GM21619 (cell line): ENCODE measurements around the gene SURF6.
"Not testable (repeated sequence)": the region's sequence is repeated elsewhere in the genome, so short reads cannot be mapped to it uniquely, and the experiment has no call there.

Experiments used
- ATAC-seq: cut with Tn5 transposase; IDR thresholded peaks from one replicate; pipeline ENCODE4 v1.9.1; 2021; ENCODE audit not compliant: unreplicated experiment

Gene SURF6

DNA sequence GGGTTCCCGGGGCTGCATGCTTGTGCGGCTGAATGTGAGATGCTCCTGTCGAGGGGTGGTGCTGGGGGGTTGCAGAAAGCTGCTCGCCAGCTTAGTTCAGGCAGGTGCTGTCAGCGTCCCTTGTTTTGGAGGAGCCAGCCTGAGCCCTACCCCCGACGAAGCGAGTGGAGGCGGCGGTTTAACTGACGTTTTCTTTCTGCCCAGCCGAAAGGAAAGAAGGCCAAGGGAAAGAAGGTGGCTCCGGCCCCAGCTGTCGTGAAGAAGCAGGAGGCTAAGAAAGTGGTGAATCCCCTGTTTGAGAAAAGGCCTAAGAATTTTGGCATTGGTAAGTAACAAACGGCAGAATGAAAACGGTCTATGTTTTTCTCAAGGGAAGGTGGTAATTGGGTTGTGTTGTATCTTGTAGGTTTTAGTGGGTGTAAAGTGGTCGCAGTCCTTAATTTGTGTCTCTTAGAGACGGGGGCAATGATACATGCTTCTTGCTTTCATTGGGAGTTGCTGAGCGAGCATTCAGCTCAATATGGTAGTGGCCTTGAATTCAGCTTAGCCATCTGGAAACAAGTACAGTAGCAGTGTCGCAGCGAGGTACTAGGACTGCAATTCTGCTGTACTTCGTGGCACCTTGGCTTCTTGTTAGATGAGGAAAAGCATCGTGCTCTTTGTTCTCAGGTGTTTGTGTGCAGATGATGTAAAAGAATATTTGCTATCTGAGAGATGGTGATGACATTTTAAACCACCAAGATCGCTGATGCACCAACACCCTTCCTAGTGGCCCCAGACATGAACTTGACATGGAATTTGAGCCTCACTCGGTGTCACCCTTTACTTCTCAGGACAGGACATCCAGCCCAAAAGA lies 13.0 kb upstream of the SURF6 start:
- ATAC-seq = no peak

DNA sequence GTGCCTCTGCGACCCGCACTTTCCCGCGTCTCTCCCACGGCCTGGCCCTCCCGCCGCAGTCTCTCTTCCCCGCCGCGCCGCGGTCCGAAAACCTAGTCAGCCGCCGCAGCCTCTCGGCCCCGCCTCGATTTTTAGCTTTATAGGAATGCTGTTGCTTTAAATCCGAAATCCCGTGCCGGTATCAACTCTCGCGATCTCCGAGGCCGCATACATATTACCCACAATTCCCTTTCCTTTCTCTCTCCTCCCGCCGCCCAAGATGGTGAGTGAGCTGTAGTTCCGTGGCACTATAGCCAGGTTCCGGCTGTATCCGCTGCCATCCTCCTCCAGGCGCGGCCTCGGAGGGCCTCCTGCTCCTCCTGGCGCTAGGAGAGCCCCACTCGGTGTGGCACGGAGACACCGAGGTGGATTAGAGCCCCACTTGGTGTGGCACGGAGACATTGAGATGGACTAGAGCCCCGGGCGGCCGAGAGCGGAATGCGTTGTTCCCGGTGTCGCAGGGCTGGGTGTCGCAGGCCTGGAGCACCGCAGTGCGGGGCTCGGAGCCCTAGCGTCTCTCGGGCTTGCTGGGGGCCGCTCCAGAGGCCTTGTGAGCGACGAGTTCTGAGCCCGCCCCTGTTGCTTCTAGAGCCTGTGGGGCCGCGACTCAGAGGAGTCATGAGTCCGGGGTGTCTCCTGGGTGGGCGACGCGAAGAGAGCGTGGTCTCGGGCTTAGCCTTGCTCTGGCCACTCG lies 12.2 kb upstream of the SURF6 start, which contains the start of the genes MED22 and RPL7A:
Gene MED22 (minus strand): TSS at position 147 of the 733 bp plus-strand sequence. CDS start 1,469 bp downstream, outside the sequence.
Gene RPL7A (plus strand): TSS at position 234 of the 733 bp plus-strand sequence. CDS start 26 bp downstream, at position 260.
- ATAC-seq = peak; percentile 73

DNA sequence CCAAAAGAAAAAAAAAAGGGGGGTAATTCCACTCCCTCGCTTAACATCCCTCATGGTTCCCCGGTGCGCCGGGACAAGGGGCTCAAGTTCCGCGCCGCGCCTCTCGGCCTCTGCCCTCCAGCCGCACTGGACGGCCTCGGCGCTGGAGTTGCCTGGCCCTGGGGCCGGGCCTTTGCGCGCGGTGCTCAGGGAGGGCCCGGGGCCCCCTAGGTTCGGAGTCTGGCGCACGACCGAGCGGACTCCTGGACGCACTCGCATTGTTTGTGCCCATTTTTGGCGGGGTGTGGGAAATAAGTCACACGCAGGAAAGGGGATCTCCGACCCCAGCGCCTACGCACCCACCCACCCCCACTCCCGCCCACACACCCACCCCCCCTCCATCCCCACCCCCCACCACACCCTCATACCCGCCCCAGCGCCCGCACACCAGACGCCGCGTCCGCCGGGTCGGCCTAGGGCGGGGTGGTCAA lies 11.6 kb upstream of the SURF6 start:
- ATAC-seq = peak; percentile 15

DNA sequence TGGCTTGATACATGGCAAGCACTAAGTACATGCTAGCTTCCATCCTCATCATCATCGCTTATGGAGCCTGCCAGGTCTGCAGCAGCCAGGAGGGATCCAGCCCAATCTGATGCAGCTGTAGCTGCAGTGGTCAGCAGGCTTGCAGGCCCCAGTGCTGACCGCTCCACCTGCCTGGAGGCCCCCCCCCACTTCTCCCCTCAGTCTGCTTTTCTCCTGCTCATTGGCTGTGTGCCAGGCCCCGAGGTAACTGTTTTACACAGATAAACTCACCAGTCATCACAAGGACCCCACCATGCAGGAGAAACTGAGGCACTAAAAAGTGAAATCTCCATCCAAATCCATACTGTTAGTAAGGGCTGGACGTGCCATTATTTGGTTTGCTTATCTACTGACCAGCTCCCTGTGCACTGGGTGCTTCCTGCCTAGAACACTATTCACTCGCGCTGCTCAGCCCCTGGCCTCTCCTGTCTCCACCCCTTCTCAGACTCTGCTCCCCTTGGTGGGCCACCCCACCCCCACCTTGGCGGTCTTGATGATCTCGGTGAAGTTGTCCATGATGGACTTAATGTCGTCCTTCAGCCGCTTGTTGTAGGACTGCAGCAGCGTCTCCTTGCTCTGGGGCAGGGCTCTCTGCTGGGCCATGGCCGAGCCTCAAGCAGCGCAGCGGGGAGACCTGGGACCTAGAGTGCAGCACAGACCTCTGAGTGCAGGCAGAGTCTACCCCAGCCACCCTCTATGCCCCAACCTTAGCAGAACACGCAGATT lies 10.2 kb upstream of the SURF6 start:
- ATAC-seq = no peak

DNA sequence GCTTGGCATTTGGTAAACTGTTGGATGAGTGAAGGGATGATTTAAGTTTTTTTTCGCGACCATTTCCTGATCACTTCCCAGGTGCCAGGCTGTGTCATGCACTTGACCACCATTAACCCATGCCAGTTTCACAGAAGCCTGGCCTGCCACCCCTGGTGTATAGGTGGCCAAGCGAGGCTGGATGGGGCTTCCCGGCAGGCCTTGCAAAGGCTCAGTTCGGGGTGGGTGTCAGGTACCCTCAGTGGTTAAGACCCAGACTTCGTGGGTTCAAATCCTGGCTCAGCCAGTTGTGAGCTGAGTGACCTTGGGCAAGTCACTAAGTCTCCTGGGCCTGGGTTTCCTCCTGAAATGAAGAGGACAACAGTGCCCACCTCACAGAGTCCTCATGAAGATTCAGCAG lies 9.6 kb upstream of the SURF6 start:
- no peak for ATAC-seq

DNA sequence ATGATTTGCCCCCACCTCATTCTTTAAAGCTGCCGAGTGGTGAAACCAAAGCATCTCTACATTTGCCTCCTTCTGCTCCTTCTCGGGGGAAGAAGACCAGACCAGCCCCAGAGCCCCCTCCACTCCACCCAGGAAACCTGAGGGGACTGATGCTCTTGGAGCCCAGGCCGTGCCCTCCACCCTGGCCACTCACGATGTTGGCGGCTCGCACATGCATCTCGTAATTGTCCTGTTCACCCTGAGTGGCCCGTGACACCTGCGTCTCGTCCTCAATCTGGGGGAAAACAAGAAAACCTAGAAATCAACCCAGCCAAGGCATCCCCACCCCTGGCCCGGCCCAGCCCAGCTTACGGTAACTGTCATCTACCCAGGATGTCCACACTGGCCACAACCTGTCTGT lies 9.0 kb upstream of the SURF6 start:
- no peak for ATAC-seq

DNA sequence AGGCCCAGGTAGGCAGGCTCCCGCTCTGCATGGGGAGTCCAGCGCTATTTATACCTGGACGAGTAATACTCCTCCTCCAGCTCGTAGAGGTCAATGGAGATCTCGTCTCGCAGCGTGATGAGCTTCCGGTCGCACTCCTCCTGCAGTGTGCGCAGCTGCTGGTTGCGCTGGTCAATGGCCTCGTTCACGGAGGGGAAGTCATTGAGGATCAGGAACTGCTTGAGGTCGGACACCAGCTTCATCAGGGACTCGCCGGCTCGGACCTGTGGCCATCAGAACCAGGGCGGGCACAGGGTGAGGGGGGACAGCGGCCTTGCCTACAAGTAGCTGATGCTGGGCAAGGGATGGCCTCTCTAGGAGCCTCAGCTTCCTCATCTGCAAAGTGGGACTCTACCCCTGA lies 8.1 kb upstream of the SURF6 start:
- ATAC-seq = no peak

DNA sequence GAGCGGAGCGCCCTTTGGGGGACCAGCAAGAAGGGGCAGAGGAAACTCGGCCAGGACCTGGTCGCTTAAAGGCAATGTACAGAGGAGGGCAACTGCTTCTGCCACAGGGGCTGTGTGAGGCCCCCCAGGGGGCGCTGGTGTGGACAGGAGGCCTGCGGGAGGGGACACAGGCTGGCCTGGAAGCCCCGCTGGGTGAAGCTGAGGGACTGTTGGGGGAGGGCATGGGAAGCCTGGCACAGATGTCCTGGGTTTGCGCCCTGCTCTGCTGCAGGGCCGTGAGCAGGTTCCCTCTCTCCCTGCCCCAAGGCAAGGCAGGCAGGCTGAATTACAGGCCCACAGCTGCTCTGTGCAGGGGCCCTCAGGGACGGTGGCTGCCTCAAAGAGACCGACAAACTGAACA lies 6.6 kb upstream of the SURF6 start:
- ATAC-seq = no peak

DNA sequence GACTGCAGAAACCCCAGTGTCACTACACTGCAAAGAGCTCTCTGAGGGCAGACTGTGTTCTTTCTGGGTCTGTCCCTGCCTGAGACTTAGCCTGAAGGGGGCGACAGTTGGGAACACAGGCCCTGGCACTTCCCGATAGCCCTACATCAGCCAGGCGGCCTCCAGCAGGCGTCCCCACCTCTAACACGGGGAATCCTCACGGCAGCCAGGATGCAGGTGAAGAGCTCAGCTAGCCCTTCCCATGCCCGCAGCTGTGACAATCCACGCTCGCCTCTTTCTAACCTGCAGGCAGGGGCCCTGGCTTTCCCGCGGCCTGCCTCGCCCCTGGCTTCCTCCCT lies 6.0 kb upstream of the SURF6 start:
- ATAC-seq = no peak

DNA sequence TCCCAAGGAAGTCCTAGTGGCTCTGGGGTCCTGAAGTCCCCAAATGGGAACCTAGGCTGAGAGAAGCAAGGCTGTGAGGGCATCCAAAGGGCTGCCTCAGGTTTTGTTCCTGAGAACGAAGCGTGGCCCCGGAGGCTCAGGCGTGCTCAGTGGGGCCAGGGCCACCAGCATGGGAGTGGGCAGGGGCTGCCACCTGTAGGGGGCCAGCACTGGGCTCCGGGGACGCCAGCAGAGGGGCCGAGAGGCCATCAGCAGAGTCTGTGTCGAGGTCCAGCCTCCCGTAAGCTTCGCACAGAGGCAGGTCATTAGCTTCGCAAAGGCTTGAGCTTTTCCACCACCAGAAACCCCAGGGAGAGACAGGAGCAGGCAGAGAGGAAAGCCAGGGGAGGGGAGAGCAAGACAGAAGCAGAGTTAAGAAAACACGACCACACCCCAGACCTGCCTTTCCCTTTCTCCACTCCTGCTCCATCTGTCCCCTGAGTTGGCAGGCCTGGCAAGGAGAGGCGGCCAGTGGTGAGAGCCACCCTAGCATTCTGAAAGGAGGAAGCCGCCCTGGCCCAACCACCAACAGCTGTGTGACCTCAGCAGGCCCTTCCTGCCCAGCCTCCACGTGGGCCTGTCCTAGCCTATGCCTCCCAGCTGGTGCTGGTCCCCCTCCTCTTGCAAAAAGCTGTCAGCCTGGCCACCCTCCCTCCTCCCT lies 5.5 kb upstream of the SURF6 start:
- ATAC-seq = no peak

DNA sequence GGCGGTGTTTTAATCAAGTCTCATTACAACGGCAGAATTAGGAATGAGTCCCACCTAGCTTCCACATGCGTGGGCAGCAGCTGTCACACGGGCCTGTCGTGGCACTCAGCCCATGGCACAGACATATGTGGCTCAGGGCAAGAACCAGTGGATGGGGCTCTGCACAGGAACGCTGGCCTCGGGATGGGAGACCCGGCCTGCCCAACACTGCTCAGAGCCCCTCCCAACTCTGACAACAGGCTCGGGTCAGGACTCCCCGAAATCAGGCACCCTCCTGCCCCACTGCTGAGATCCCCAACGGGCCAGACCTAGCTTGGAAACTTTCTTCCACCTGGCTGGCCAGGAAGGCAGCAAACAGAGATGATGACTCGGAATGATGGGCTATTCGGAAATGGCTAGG lies 4.9 kb upstream of the SURF6 start:
- ATAC-seq = no peak

DNA sequence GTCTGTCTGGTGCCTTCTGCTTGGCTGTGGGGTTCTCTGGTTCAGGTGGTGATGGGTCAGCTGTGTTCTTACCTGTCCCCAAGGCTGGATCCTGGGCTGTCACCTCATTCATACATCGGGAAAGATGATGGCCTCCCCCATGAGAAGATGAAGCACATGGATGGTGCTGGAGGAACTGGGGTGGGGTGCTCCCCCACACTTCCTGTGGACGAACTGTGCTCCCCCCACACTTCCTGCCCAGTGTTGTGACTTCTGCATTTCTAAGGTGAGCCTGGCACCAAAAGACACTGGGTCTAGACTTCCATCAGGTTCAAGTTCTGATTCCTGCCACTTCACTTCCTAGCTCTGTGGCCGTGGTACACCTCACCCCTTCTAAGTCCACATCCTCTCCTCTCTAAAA lies 4.3 kb upstream of the SURF6 start:
- no peak for ATAC-seq

DNA sequence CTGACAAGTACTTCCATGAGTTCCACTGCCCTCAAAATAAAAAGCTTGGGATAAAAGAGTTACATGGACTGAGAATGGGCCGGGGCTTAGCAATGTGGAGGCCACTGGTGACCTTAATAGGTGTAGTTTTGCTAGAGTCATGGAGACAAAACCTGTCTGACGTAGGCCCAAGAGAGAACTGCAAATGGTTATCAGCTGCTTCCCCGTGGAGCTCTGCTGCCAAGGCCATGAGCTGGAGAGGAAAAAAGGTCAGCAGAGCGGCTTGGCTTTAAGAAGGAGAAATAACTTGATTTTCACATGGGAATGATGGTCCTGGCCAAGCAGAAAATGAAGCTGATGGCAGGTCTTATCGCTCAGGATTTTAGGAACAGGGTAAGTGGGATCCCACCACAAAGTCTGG lies 3.7 kb upstream of the SURF6 start:
- ATAC-seq = no peak

DNA sequence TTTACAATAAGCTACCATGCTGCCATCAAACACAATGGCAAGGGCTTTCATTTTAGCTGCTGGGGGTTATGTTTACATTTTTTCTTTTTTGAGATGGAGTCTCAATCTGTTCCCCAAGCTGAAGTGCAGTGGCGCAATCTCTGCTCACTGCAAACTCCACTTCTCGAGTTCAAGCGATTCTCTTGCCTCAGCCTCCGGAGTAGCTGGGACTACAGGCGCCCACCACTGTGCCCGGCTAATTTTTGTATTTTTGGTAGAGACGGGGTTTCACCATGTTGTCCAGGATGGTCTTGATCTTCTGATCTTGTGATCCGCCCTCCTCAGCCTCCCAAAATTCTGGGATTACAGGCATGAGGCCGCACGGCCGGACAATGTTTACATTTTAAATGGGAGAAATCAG lies 1.1 kb downstream of the SURF6 start:
- not testable (repeated sequence) for ATAC-seq

DNA sequence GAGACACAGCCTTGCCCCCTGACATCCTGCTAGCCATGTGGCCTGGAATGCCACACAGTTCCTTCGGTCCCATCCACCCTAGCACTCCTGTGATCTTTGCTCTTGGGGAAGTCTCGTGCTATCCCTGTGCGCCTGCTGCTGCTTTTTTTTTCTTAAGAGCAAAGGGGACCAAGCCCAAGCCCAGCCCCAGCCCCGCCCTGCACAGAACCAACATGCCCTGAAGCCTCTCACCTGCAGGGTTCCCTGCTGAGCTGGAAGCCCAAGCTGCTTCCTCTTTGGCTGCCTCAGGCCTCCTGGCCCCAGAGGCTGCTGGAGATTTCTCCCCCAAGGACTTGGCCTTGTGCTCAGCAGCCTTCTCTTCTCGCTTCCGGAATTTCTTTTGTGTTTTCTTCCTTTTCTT lies 1.8 kb downstream of the SURF6 start:
- no peak for ATAC-seq

DNA sequence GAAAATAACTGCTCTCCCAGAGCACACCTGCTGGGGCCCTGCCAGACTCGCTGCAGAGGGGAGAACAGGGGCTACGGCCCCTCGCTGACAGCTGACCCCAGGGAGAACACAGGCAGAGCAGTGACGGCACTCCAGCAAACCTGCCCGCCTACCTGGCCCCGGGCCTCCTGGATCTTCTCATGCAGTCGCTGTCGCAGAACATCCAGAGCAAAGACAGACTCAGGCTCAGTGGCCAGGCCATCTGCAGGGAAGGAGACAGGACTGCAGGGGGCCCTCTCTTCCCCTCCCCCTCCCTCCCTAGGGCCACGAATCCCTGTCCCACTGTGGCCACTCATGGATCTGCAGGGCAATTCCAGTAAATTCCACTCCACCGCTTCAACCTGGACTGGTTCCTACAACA lies 2.4 kb downstream of the SURF6 start:
- no peak for ATAC-seq

DNA sequence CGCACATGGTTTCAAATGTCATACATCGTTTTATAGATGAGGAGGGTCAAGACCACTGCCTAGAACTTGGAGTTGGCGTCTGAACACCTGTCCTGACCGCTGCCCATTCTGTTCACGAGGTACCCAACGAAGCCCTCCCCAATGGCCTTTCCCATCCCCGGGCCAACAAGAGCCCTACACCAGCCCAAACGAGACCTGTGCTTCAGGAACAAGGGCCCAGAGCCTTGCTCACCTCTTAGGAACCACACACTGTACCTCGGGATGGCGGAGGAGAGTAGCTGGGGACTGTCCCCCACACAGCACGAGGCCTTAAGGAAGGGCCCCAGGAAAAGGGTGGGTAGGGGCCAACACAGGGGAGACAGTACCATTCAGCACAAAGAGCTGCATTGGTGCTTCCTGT lies 3.0 kb downstream of the SURF6 start:
- no peak for ATAC-seq

DNA sequence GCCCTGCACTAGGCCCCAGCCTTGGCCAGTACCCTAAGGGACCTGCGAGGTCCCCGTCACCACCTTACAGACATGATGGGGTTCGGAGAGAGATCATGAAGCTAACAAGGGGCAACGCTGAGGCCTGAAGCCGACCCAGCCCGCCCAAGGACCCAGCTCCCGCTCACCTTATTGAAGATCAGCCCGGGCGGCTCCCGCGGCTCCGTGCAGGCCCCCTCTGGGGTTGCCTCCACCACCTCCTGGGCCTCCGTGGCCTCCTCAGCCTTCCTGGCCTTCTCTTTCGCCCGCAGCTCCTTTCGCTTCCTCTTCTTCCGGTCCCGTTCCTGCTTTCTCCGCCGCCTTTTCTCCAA lies 3.6 kb downstream of the SURF6 start:
- ATAC-seq = no peak

DNA sequence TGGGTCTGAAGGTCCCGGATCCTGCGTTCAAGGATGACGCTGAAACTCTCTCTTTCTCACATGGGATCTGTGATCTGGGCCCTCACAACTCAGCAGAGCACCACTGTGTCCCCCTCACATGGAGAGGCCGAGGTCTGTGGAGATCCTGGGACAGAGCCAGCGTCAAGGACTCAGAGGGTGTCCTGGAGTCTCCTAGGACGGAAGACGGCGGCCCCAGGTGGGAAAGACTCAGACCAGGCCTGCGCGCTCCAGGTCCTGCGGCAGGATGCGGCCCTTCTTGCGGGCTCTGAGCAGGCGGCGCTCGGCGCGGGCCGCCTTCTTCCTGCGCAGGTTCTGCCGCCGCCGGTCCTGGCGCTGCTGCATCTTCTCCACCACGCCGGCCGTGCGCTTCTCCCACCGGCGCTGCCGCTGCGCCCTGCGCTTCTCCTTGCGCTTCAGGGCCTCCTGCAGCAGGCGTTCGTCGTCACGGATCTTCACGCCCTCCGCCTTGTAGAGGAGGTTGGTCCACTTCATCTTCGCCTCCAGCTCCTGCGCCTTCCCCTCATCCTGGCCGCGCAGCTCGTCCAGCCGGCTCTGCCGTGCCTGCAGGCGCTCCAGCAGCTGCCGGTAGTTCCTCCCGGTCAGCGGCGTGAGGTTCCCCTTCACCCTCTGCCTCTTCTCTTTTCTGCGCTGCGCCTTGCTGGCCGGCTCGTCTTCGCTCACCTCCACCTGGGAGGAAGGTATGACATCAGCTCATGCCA lies 4.2 kb downstream of the SURF6 start:
- no peak for ATAC-seq

DNA sequence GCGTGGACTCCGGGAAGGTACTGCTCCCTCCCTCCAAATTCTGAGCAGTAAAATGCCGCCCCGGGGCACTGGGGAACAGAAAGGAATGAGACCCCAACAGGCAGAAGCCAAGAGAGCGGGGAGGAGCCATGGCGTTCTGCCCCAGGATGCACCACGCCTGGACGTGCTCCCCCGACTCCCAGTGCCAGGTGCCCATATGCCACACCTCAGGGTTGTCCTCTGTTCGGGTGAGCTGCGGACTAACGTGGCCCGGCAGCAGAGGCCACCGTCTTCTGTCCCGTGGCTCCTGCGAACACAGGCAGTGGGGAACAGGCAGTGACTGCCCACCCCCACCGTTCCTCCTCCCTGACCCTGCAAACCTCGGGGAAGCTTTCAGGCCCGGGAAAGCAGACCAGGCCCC lies 4.8 kb downstream of the SURF6 start:
- ATAC-seq = no peak
